ENCODE results near the gene POTEM. TPM values are rescaled to one million over a fixed set of nuclear protein-coding genes. Genes with fewer than 3 reads are reported as not detected.
"Not testable (repeated sequence)": the region's sequence is repeated elsewhere in the genome, so short reads cannot be mapped to it uniquely, and the experiment has no call there.

The POTEM gene
- total RNA-seq, 2 experiments from 2014 or later = not detected

DNA sequence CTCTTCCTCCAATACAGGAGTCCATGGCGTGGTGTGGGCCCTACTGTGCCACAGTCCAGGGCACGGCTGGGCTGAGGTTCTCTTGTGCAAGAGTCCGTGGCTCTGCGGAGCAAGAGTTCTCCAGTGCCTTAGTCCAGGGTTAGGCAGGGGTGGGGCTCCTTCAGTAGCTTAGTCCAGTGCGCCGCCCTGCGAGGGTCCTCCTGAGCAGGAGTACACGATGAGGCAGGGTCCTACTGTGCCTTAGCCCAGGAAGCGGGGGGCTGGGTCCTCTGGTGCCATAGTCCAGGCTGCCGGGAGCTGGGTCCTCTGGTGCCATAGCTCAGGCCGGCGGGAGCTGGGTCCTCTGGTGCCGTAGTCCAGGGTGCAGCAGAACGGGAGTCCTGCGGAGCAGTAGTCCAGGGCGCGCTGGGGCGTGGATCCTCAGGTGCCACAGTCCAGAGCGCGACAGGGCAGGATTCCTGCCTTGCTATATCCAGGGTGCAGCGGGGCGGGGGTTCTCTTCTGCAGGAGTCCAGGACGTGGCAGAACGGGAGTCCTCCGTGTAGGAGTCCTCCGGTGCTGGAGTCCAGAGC lies 69.7 kb downstream of the POTEM start:
- CTCF ChIA-PET, POLR2A ChIA-PET: not testable (repeated sequence)

DNA sequence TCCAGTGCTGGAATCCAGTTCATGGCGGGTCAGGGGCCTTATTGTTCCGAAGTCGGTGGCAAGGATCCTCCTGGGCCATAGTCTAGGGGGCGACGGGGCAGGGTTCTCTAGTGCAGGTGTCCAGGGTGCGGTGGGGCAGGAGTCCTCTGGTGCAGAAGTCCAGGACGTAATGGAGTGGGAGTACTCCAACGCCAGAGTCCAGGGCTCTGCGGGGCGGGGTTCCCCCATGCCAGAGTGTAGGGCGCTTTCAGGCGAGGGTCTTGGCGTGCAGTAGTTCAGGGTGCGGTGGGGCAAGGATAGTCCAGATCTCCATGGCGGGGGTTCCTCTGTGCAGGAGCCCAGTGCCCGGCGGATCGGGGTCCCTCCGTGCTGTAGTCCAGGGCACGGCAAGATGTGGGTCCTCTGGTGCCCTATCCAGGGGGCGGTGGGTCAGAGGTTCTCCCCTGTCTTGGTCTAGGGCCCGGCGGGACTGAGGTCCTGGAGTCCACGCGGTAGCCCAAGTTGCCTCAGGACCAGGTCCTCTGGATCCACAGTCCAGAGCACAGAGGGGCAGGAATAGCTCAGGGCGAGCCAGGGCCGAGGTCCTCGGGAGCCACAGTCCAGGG lies 70.9 kb downstream of the POTEM start:
- POLR2A ChIA-PET, CTCF ChIA-PET: not testable (repeated sequence)

DNA sequence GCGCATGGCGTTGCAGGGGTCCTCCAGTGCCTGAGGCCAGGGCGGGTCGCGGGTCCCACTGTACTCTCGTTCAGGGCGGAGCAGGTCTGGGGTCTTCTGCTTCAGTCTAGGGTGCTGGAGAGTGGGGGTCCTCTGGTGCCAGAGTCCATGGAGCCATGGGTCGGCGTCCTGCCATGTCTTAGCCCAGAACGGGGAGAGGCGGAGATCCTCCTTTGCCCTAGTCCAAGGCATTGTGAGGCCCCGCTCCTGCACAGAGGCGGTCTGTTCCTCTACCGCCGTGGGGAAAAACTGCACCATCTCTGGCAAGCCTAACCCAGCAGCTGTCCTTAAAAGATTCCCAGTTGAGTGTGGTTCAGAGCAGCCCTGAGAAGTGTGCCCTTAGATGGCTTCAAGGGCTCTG lies 71.6 kb downstream of the POTEM start:
- CTCF ChIA-PET, POLR2A ChIA-PET: not testable (repeated sequence)

DNA sequence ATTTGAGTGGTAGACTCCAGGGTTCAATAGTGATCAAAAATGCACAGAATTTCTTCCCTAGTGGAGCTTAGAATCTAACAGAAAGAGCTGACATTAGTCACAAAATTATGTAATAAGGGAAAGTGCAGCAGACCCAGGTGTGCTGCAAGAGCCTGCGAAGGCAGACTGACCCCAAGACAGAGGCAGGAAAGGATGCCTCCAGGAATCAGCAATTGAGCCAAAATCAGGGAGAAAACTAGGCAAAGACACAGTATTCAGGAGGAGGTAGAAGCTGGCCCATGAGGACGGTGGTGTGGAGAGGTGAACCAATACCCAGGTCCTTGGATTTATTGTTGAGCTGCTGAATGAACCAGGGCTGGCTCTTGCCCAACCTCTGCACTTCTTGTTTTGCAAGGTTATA lies 76.2 kb downstream of the POTEM start:
- POLR2A ChIA-PET, CTCF ChIA-PET: not testable (repeated sequence)

Measured in activated CD8-positive, alpha-beta memory T cell treated with anti-CD3 and anti-CD28 coated beads for 36 hours (primary cell).